ENCODE data around the gene HOXB9. TPM values are rescaled to one million over a fixed set of nuclear protein-coding genes. Genes with fewer than 3 reads are reported as not detected.
A peak's percentile ranks its signal among the peaks of the same experiment; 100 is the strongest.

The HOXB9 gene
- total RNA-seq, 1 donor from 2014 or later: 0.13 TPM

- intact Hi-C loops (cut with micrococcal nuclease): no loop called here
- no peak overlapping the region for H3K4me3 Mint-ChIP-seq
- CTCF ChIA-PET: interaction anchor here (1.3 to 2.3 kb wide), 2 partner anchors 10 to 17 kb away, joined by 3 to 11 read pairs; no protein-coding TSS in a partner anchor
- H3K27me3 Mint-ChIP-seq: peaks cover 81% of the 10 kb centered on the region
- no peak overlapping the region for H3K27ac Mint-ChIP-seq
- POLR2A ChIA-PET: no interaction called here
- no peaks in the 10 kb centered on the region for H3K36me3 Mint-ChIP-seq (ENCODE audit: low read depth)
- peaks cover 15% of the 10 kb centered on the region for H3K4me1 Mint-ChIP-seq
- DNase-seq (no peak), ATAC-seq (ENCODE audit: low read depth) (no peak)
- TF ChIP-seq, protein P1, sequence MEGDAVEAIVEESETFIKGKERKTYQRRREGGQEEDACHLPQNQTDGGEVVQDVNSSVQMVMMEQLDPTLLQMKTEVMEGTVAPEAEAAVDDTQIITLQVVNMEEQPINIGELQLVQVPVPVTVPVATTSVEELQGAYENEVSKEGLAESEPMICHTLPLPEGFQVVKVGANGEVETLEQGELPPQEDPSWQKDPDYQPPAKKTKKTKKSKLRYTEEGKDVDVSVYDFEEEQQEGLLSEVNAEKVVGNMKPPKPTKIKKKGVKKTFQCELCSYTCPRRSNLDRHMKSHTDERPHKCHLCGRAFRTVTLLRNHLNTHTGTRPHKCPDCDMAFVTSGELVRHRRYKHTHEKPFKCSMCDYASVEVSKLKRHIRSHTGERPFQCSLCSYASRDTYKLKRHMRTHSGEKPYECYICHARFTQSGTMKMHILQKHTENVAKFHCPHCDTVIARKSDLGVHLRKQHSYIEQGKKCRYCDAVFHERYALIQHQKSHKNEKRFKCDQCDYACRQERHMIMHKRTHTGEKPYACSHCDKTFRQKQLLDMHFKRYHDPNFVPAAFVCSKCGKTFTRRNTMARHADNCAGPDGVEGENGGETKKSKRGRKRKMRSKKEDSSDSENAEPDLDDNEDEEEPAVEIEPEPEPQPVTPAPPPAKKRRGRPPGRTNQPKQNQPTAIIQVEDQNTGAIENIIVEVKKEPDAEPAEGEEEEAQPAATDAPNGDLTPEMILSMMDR (IDR thresholded peaks at IDR 0.05): no peak
- H3K9me3 Mint-ChIP-seq: no peaks in the 10 kb centered on the region
These were observed 11.4 kb upstream of the HOXB9 start for GRCh38 chr17:48637323-48638260.

GRCh38 chr17:48636177-48637018 lies 10.2 kb upstream of the HOXB9 start:
- ATAC-seq (ENCODE audit: low read depth) (peak; percentile 71), DNase-seq (no peak)
- POLR2A ChIA-PET: interaction anchor here (0.6 to 0.8 kb wide), 3 partner anchors 18 to 573 kb away, joined by 3 to 6 read pairs (median 4); no protein-coding TSS in a partner anchor
- intact Hi-C loops (cut with micrococcal nuclease): no loop called here
- no peak overlapping the region for H3K4me3 Mint-ChIP-seq
- H3K27ac Mint-ChIP-seq: no peak overlapping the region
- H3K4me1 Mint-ChIP-seq: peaks cover 6% of the 10 kb centered on the region
- H3K36me3 Mint-ChIP-seq (ENCODE audit: low read depth): no peaks in the 10 kb centered on the region
- H3K9me3 Mint-ChIP-seq: no peaks in the 10 kb centered on the region
- CTCF ChIA-PET: interaction anchor here (0.6 to 2.3 kb wide), 7 partner anchors 10 to 103 kb away, joined by 3 to 11 read pairs (median 3); partner anchors contain the start of gene HOXB9
- TF ChIP-seq, protein P1 (IDR thresholded peaks at IDR 0.05): no peak
- peaks cover 82% of the 10 kb centered on the region for H3K27me3 Mint-ChIP-seq

DNA sequence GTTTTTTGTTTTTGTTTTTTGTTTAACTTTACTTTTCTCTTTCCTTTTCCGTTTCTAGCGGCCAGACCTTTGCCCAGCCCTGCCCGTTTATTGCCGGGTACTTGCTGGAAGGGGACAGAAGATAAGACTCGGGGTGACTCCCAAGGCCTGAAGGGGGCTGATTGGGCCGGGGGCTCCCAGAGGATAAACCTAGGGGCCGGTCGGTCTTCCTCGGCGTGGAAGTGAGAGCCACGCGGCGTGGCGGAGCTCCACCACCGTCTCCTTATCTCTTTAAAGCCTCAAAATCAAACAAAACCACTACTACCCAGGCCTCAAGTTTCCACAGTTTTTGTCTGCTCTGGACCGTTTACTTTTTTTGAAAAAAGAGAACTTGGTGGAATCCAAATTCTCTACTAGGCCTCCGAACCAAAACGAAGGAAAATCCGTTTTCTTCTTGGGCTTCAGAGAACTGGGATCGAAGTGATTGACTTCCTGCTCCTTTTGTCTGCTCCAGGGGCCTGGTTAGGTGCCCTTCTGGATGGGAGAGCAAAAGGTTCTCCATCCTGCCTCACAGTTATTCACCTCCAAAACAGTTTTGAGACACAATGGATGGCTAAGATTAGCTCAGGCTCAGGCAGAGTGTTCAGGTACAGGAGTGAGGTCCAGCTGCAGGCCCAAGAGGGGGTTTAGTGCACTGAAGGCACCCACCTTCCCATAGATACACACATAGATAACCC lies 8.5 kb upstream of the HOXB9 start:
- POLR2A ChIA-PET: no interaction called here

DNA sequence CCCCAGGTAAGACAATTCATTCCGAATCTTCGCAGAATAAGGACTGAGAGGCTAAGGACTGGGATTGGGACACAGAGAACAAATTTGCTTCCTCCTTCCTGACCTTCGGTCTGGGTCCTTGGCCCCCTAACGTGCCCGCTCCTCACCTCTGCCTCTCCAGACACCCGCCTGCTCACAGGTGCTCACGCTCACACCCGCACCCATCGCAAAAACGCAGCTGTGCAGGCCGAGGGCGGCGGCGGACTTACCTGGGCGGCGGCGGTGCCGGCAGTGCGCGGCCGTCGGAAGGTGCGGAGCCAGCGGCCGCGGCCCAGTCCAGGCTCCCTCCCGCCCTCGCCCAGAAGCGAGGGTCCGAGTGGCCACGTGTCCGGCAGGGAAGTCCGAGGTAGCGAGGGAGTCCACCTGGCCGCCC lies 7.1 kb upstream of the HOXB9 start:
- no peak for ATAC-seq (ENCODE audit: low read depth)
- peaks cover 83% of the 10 kb centered on the region for H3K27me3 Mint-ChIP-seq

More for the DNA sequence above, 8.5 kb upstream of the HOXB9 start:
- DNase-seq: no peak
- no peaks in the 10 kb centered on the region for H3K9me3 Mint-ChIP-seq
- H3K27me3 Mint-ChIP-seq: peaks cover 78% of the 10 kb centered on the region
- CTCF ChIA-PET: no interaction called here
- H3K4me1 Mint-ChIP-seq: peaks cover 3% of the 10 kb centered on the region
- intact Hi-C loops (cut with micrococcal nuclease): no loop called here
- ATAC-seq (ENCODE audit: low read depth): no peak
- no peaks in the 10 kb centered on the region for H3K36me3 Mint-ChIP-seq (ENCODE audit: low read depth)
- TF ChIP-seq, protein P1 (IDR thresholded peaks at IDR 0.05): no peak
- H3K4me3 Mint-ChIP-seq: peak overlapping the region; percentile 35
- H3K27ac Mint-ChIP-seq: no peak overlapping the region

More for the DNA sequence above, 7.1 kb upstream of the HOXB9 start:
- Mint-ChIP-seq H3K9me3 (no peaks in the 10 kb centered on the region), H3K36me3 (ENCODE audit: low read depth) (no peaks in the 10 kb centered on the region), H3K4me1 (peaks cover 3% of the 10 kb centered on the region), H3K27ac (no peak overlapping the region), H3K4me3 (no peak overlapping the region)
- no peak for DNase-seq
- intact Hi-C loops (cut with micrococcal nuclease): no loop called here
- ChIA-PET CTCF (interaction anchor here (1.7 kb wide), 1 partner anchor 11 kb away, joined by 9 read pairs; no protein-coding TSS in a partner anchor), POLR2A (no interaction called here)
- TF ChIP-seq, protein P1 (IDR thresholded peaks at IDR 0.05): no peak
